Measurements from ENCODE around the gene LHX6. TPM values are rescaled to one million over a fixed set of nuclear protein-coding genes. Genes with fewer than 3 reads are reported as not detected.

The LHX6 gene
- total and polyA plus RNA-seq, 2 of the 13 experiments (the other 11 are each of a cell fraction or from before 2014, with no cell fraction given), result 1.1 to 1.3 TPM

DNA sequence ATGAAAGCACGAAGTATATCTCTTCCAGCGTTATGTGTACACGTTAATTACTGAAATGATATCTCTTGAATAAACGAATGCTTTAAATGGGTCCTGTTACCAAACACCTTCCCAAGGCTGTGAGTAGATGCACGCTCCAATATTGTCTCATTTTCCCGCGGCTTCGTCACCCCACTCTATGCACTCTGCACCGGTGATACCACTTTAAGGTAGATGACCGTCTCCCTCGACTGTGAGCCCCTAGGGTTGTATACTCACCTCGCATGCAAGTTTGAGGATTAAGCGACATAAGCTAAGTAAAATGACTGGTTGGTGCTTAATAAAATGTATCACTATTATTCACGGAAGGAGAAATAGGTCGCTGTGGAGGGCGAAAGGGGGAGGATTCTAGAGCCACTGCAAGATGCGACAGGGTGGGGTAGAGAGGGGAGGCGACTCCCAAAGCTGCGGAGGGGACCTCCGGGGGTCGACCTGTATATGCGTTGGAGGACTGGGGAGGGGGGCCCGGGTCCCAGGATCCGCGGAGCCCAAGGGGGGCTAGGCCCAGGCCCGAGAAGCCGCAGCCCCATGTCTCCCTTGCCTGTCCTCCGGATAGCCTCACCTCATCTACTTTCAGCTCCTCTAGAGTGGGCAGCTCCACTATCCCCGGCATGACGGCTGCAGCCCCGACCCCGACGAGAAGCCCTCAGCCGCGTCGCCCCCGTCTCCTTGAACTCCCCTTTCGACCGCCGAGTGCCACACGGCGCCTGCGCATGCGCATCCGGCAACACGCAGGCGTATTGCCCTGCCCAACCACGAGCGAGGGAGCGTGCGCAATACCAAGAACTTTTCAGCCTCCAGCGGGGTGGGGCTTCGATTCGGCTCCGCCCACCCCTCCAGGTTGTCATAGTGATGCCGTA lies 69.5 kb downstream of the LHX6 start, which contains the start of the genes MORN5 and NDUFA8:
MORN5 (plus strand) TSS at position 883 of the 899 bp plus-strand sequence. CDS start 65 bp downstream, outside the sequence.
NDUFA8 (minus strand) TSS at position 754 of the 899 bp plus-strand sequence; CDS start at position 652, 102 bp downstream.
- H3K27me3 ChIP-seq (ENCODE audit: control insufficient read depth in 1 of 2, insufficient read depth in 2 of 2, low read length in 2 of 2), result no peaks in the 10 kb centered on the region; a peak in 1 of 5 replicates
- peak within 1 kb of the TSS; percentile 90 for H3K9ac ChIP-seq (ENCODE audit: insufficient read depth, low read depth, low read length)
- no peaks in the 10 kb centered on the region for H3K36me3 ChIP-seq (replicated peaks in 1 of 2; ENCODE audit: control insufficient read depth in 1 of 2, insufficient read depth in 2 of 2, low read length in 2 of 2)
- peaks cover 39% of the 10 kb centered on the region for H3K79me2 ChIP-seq (ENCODE audit: insufficient read depth, low read length)
- ChIA-PET POLR2A (interaction anchor here (0.8 to 1.0 kb wide), 2 partner anchors 20 to 29 kb away, joined by 3 read pairs; no protein-coding TSS in a partner anchor), CTCF (ENCODE audit: low intra/inter-chr PET ratio, low total read pairs) (no interaction called here)
- peak within 1 kb of the TSS; percentile 75 to 85 (median 81) for H3K4me3 ChIP-seq (replicated peaks in 1 of 3; ENCODE audit: insufficient read depth in 1 of 3, low read depth in 2 of 3, low read length in 3 of 3)
- FAIRE-seq (peak; percentile 96), DNase-seq (ENCODE audit: low spot score) (peak; percentile 92), ATAC-seq (peak; percentile 94)
- 0 out of 2 replicates have a peak, but pooled peaks cover 3% of the 10 kb centered on the region for H4K20me1 ChIP-seq (ENCODE audit: insufficient read depth, low read length)
- WGBS (ENCODE audit: low lambda C conversion rate), result under 1% methylated on average over 23 of the region's 56 CpGs
- peak within 1 kb of the TSS; percentile 70 for H3K27ac ChIP-seq (ENCODE audit: extremely low read length, insufficient read depth, low read length)
- no peaks in the 10 kb centered on the region for H3K9me3 ChIP-seq (ENCODE audit: low read length)
- intact Hi-C loops (cut with micrococcal nuclease; ENCODE audit: unreplicated experiment) (no loop called here), in situ Hi-C loops (cut with HindIII; ENCODE audit: extremely low pct_ligation_motif_present, low pct_unique_long_range_greater_than_20kb) (no loop called here)
- BruUV-seq (replicated peaks), result TSS peak; percentile 74
- peak within 1 kb of the TSS; percentile 96 for H3K4me2 ChIP-seq (ENCODE audit: low read depth, low read length)
- H2AFZ ChIP-seq (ENCODE audit: low read length), result no peak within 1 kb of the TSS
- H3K4me1 ChIP-seq (ENCODE audit: insufficient read depth, low read length), result peaks cover 36% of the 10 kb centered on the region
- TF ChIP-seq ZNF616 (CRISPR knock-in tag; IDR thresholded peaks at IDR 0.05; ENCODE audit: low read depth), result peak; percentile 50; the same call in 1 of the 2 replicates
- peak; percentile 63 for TF ChIP-seq ASH2L (IDR thresholded peaks at IDR 0.05; ENCODE audit: insufficient read length, low read depth, low read length)
- TF ChIP-seq ZSCAN21 (CRISPR knock-in tag; IDR thresholded peaks at IDR 0.05; ENCODE audit: borderline replicate concordance), result no peak
- TF ChIP-seq, protein P1, sequence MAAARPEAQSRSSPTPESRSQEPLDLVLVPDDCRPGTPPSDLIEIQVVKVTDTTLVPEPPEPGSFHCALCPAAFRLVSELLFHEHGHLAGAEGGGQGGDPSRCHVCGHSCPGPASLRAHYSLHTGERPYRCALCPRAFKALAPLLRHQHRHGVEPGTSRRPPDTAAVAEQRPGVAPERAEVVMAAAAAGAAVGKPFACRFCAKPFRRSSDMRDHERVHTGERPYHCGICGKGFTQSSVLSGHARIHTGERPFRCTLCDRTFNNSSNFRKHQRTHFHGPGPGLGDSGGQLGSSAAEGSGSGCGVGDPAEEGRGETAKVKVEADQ (CRISPR knock-in tag; IDR thresholded peaks at IDR 0.05; ENCODE audit: borderline replicate concordance), result no peak; the same call in 1 of the 2 replicates
- TF ChIP-seq TBX2 (CRISPR knock-in tag; IDR thresholded peaks at IDR 0.05; ENCODE audit: borderline replicate concordance), result peak; percentile 47; the same call in 1 of the 2 replicates
- TF ChIP-seq, protein P2, sequence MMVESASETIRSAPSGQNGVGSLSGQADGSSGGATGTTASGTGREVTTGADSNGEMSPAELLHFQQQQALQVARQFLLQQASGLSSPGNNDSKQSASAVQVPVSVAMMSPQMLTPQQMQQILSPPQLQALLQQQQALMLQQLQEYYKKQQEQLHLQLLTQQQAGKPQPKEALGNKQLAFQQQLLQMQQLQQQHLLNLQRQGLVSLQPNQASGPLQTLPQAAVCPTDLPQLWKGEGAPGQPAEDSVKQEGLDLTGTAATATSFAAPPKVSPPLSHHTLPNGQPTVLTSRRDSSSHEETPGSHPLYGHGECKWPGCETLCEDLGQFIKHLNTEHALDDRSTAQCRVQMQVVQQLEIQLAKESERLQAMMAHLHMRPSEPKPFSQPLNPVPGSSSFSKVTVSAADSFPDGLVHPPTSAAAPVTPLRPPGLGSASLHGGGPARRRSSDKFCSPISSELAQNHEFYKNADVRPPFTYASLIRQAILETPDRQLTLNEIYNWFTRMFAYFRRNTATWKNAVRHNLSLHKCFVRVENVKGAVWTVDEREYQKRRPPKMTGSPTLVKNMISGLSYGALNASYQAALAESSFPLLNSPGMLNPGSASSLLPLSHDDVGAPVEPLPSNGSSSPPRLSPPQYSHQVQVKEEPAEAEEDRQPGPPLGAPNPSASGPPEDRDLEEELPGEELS (CRISPR knock-in tag; IDR thresholded peaks at IDR 0.05), result 0 out of 2 replicates have a peak, but pooled peaks have one; percentile 17
- TF ChIP-seq ZSCAN25 (CRISPR knock-in tag; IDR thresholded peaks at IDR 0.05), result no peak
- no peak for TF ChIP-seq NCOA2 (CRISPR knock-in tag; IDR thresholded peaks at IDR 0.05)
- TF ChIP-seq, protein P3, sequence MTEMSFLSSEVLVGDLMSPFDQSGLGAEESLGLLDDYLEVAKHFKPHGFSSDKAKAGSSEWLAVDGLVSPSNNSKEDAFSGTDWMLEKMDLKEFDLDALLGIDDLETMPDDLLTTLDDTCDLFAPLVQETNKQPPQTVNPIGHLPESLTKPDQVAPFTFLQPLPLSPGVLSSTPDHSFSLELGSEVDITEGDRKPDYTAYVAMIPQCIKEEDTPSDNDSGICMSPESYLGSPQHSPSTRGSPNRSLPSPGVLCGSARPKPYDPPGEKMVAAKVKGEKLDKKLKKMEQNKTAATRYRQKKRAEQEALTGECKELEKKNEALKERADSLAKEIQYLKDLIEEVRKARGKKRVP (CRISPR knock-in tag; IDR thresholded peaks at IDR 0.05), result 0 out of 4 replicates have a peak, but pooled peaks of 1 of the 2 experiments have one; percentile 15
- TF ChIP-seq ZNF782 (CRISPR knock-in tag; IDR thresholded peaks at IDR 0.05; ENCODE audit: borderline replicate concordance), result 0 out of 2 replicates have a peak, but pooled peaks have one; percentile 43
- 0 out of 2 replicates have a peak, but pooled peaks have one; percentile 49 for TF ChIP-seq ZNF766 (CRISPR knock-in tag; IDR thresholded peaks at IDR 0.05; ENCODE audit: borderline replicate concordance)
- TF ChIP-seq FOXO1 (CRISPR knock-in tag; IDR thresholded peaks at IDR 0.05), result peak; percentile 11; the same call in 1 of the 2 replicates
- TF ChIP-seq HOXA5 (CRISPR knock-in tag; IDR thresholded peaks at IDR 0.05), result peak; percentile 71; the same call in 1 of the 2 replicates
- TF ChIP-seq, protein P4, sequence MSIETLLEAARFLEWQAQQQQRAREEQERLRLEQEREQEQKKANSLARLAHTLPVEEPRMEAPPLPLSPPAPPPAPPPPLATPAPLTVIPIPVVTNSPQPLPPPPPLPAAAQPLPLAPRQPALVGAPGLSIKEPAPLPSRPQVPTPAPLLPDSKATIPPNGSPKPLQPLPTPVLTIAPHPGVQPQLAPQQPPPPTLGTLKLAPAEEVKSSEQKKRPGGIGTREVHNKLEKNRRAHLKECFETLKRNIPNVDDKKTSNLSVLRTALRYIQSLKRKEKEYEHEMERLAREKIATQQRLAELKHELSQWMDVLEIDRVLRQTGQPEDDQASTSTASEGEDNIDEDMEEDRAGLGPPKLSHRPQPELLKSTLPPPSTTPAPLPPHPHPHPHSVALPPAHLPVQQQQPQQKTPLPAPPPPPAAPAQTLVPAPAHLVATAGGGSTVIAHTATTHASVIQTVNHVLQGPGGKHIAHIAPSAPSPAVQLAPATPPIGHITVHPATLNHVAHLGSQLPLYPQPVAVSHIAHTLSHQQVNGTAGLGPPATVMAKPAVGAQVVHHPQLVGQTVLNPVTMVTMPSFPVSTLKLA (IDR thresholded peaks at IDR 0.05), result peak; percentile 48; the same call in 1 of the 2 replicates
- peak; percentile 42 for TF ChIP-seq TEAD3 (CRISPR knock-in tag; optimal IDR thresholded peaks at IDR 0.05; ENCODE audit: borderline replicate concordance)
- peak; percentile 54 for TF ChIP-seq POGZ (CRISPR knock-in tag; IDR thresholded peaks at IDR 0.05)
- 0 out of 2 replicates have a peak, but pooled peaks have one; percentile 59 for TF ChIP-seq ETV6 (CRISPR knock-in tag; conservative IDR thresholded peaks at IDR 0.05)

All from HepG2 (cell line).